ENCODE results near the gene FRMPD4. TPM values are rescaled to one million over a fixed set of nuclear protein-coding genes. Genes with fewer than 3 reads are reported as not detected.

The FRMPD4 gene
- total and polyA plus RNA-seq, 10 of the 15 experiments (the other 5 are each of a cell fraction or from before 2014, with no cell fraction given) = not detected

DNA sequence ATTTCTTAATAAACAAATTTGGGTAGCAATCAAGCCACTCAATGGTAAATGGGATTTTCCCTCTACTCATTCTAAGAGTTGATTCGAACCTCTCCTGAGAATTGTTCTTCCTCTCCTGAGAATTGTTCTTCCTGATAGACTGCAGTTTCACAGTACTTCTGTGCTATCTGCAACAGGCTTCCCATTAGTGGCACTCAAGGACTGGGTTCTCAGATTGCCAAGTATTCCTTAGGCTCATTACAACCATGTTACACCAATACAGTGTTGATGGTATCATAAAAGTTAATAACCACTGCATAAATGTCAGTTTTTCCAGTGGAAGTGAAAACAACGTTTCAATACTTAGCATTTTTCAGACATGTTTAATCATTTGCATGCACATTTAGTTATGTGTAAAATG, 201.6 kb downstream of the FRMPD4 start:
- ATAC-seq = no peak
- H3K79me2 ChIP-seq (ENCODE audit: control insufficient read depth, insufficient read depth, low read length) = no peaks in the 10 kb centered on the region
- TF ChIP-seq TAF1 (IDR thresholded peaks at IDR 0.05; ENCODE audit: borderline replicate concordance, low read depth, low read length) = no peak
- TF ChIP-seq MEF2B (IDR thresholded peaks at IDR 0.05; ENCODE audit: partially characterized antibody, poor library complexity, severe bottlenecking) = peak; percentile 49
- no peaks in the 10 kb centered on the region for H3K9me3 ChIP-seq (replicated peaks; ENCODE audit: control insufficient read depth, insufficient read depth, low read length)
- no peaks in the 10 kb centered on the region for H3K36me3 ChIP-seq (ENCODE audit: control insufficient read depth in 2 of 2, insufficient read depth in 2 of 2, low read length in 1 of 2)
- H2AFZ ChIP-seq (ENCODE audit: control insufficient read depth, low read depth, low read length) = no peak overlapping the region
- in situ Hi-C loops (cut with MboI) (no loop called here), intact Hi-C loops (cut with micrococcal nuclease; ENCODE audit: unreplicated experiment) (no loop called here)
- 0% methylated on average over 2 of the region's 2 CpGs for WGBS (ENCODE audit: insufficient coverage, insufficient replicate concordance, low lambda C conversion rate, missing lambda C conversion rate)
- H3K4me3 ChIP-seq = no peak overlapping the region
- H3K27me3 ChIP-seq (replicated peaks in 1 of 2; ENCODE audit: control insufficient read depth in 2 of 2, insufficient read depth in 2 of 2, low read length in 1 of 2) = no peaks in the 10 kb centered on the region; a peak in 1 of 4 replicates
- no peak overlapping the region for H3K27ac ChIP-seq (ENCODE audit: control insufficient read depth, insufficient read depth)
- RAD21 ChIA-PET (ENCODE audit: unreplicated experiment) = no interaction called here
- H4K20me1 ChIP-seq (ENCODE audit: control insufficient read depth, insufficient read depth) = no peaks in the 10 kb centered on the region
- no peak overlapping the region for H3K9ac ChIP-seq (ENCODE audit: control insufficient read depth, insufficient read depth, low read length)
- SMC1A ChIA-PET (ENCODE audit: uncharacterized antibody, unreplicated experiment) = no interaction called here
- no peaks in the 10 kb centered on the region for H3K4me1 ChIP-seq (ENCODE audit: control insufficient read depth, insufficient read depth, low read length)
- BruUV-seq (replicated peaks) = no TSS peak
- POLR2A ChIA-PET = no interaction called here
- H3K4me2 ChIP-seq (ENCODE audit: control insufficient read depth, insufficient read depth) = no peak overlapping the region
- CTCF ChIA-PET = no interaction called here
- no peak for FAIRE-seq
- DNase-seq (ENCODE audit: low read depth, low spot score) = no peak

DNA sequence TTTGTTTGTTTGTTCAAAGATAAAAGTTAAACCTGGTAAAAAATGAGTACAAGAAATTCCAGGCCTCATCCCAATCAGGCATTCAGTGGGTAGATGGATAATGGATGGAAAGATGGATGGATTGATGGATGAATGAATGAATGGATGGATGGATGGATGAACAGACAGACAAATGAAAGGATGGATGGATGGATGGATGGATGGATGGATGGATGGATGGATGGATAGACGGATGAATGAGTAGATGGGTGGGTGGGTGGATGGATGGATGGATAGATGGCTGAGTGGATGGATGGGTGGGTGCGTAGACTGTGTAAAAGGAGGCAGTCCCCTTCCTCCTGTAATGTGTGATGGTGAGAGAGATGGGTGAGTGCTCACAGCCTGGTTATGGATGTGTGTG, 206.7 kb downstream of the FRMPD4 start:
- DNase-seq (ENCODE audit: low read depth, low spot score) (no peak), ATAC-seq (no peak), FAIRE-seq (no peak)
- WGBS (ENCODE audit: insufficient coverage, insufficient replicate concordance, low lambda C conversion rate, missing lambda C conversion rate) = 23% methylated on average over 2 of the region's 2 CpGs
- Histone ChIP-seq H3K79me2 (ENCODE audit: control insufficient read depth, insufficient read depth, low read length) (no peaks in the 10 kb centered on the region), H3K9me3 (replicated peaks; ENCODE audit: control insufficient read depth, insufficient read depth, low read length) (no peaks in the 10 kb centered on the region), H2AFZ (ENCODE audit: control insufficient read depth, low read depth, low read length) (no peak overlapping the region), H3K4me1 (ENCODE audit: control insufficient read depth, insufficient read depth, low read length) (no peaks in the 10 kb centered on the region), H3K27me3 (replicated peaks in 1 of 2; ENCODE audit: control insufficient read depth in 2 of 2, insufficient read depth in 2 of 2, low read length in 1 of 2) (no peaks in the 10 kb centered on the region), H3K9ac (ENCODE audit: control insufficient read depth, insufficient read depth, low read length) (no peak overlapping the region), H4K20me1 (ENCODE audit: control insufficient read depth, insufficient read depth) (no peaks in the 10 kb centered on the region), H3K27ac (ENCODE audit: control insufficient read depth, insufficient read depth) (no peak overlapping the region), H3K4me2 (ENCODE audit: control insufficient read depth, insufficient read depth) (no peak overlapping the region), H3K36me3 (ENCODE audit: control insufficient read depth in 2 of 2, insufficient read depth in 2 of 2, low read length in 1 of 2) (no peaks in the 10 kb centered on the region), H3K4me3 (no peak overlapping the region)
- in situ Hi-C loops (cut with MboI) (no loop called here), intact Hi-C loops (cut with micrococcal nuclease; ENCODE audit: unreplicated experiment) (no loop called here)
- SMC1A ChIA-PET (ENCODE audit: uncharacterized antibody, unreplicated experiment) = no interaction called here
- TF ChIP-seq DPF2 (IDR thresholded peaks at IDR 0.05) = no peak
- TF ChIP-seq PAX5 (IDR thresholded peaks at IDR 0.05; ENCODE audit: borderline replicate concordance, low read depth, low read length) = no peak
- no peak for TF ChIP-seq TBL1XR1 (IDR thresholded peaks at IDR 0.05; ENCODE audit: low read depth, low read length)
- TF ChIP-seq SIN3A (IDR thresholded peaks at IDR 0.05; ENCODE audit: low read depth, low read length) = no peak
- TF ChIP-seq HDAC2 (IDR thresholded peaks at IDR 0.05) = no peak
- TF ChIP-seq SP1 (IDR thresholded peaks at IDR 0.05; ENCODE audit: low read depth, low read length) = no peak
- TF ChIP-seq RAD51 (IDR thresholded peaks at IDR 0.05) = no peak
- TF ChIP-seq POLR2AphosphoS5 (IDR thresholded peaks at IDR 0.05; ENCODE audit: low read length) = no peak
- TF ChIP-seq SUZ12 (IDR thresholded peaks at IDR 0.05; ENCODE audit: unreplicated experiment) = no peak
- RAD21 ChIA-PET (ENCODE audit: unreplicated experiment) = no interaction called here
- POLR2A ChIA-PET = no interaction called here
- CTCF ChIA-PET = no interaction called here
- BruUV-seq (replicated peaks) = no TSS peak

All from GM12878 (cell line).